K562 (cell line): Measurements from ENCODE around the gene MTG2. TPM values are rescaled to one million over a fixed set of nuclear protein-coding genes. Genes with fewer than 3 reads are reported as not detected.

Experiments used
- BHLHE40 ChIP-seq: IDR thresholded peaks from 2 replicates; pipeline ENCODE4 v1.6.1; 2011; ENCODE audit warnings: low read length, improper control_type of control experiment
- CEBPG ChIP-seq, 3 experiments: fragments of 200-800 bp in 1 of 3; sonication (Bioruptor generic) in 1 of 3; sonication (generic) in 1 of 3; formaldehyde crosslinking in 1 of 3; IDR thresholded peaks in 2 of 3; conservative IDR thresholded peaks in 1 of 3; 2 replicates each; pipeline versions ENCODE4 v1.6.1 to v1.8.0; 2016 to 2022; ENCODE audit warnings: missing compliant biosample characterization in 2 of 3, missing genetic modification characterization in 2 of 3, mild to moderate bottlenecking in 1 of 3, missing genetic modification reagents in 1 of 3
- CHD2 ChIP-seq: IDR thresholded peaks from 2 replicates; pipeline ENCODE4 v1.6.1; 2011; ENCODE audit warnings: low read depth, low read length
- GATA2 ChIP-seq: sonication (generic); formaldehyde crosslinking; IDR thresholded peaks from 2 replicates; pipeline ENCODE4 v1.4.0; 2020; ENCODE audit warnings: mild to moderate bottlenecking, missing genetic modification reagents
- GTF2F1 ChIP-seq: IDR thresholded peaks from 2 replicates; pipeline ENCODE4 v1.6.1; 2011; ENCODE audit warnings: low read depth, low read length, improper control_type of control experiment
- MAX ChIP-seq: sonication (generic); formaldehyde crosslinking; IDR thresholded peaks from 2 replicates; pipeline ENCODE4 v1.9.0; 2022; ENCODE audit warnings: mild to moderate bottlenecking, missing genetic modification reagents
- NR0B1 ChIP-seq: fragments of 450-650 bp; IDR thresholded peaks from one replicate; pipeline ENCODE4 v1.6.1; 2018; ENCODE audit warnings: mild to moderate bottlenecking, moderate library complexity; ENCODE audit not compliant: partially characterized antibody
- PKNOX1 ChIP-seq: fragments of 450-650 bp; IDR thresholded peaks from 2 replicates; pipeline ENCODE4 v1.6.1; 2016
- PTRF ChIP-seq: fragments of 450-650 bp; IDR thresholded peaks from 2 replicates; pipeline ENCODE4 v1.6.1; 2016; ENCODE audit warnings: mild to moderate bottlenecking, missing genetic modification characterization, missing compliant biosample characterization
- RBM22 ChIP-seq: fragments of 200-400 bp; formaldehyde crosslinking; IDR thresholded peaks from 2 replicates; pipeline ENCODE4 v1.6.1; 2018; ENCODE audit warnings: low read length, low read depth; ENCODE audit not compliant: poor library complexity, severe bottlenecking
- RERE ChIP-seq: sonication (generic); formaldehyde crosslinking; IDR thresholded peaks from 2 replicates; pipeline ENCODE4 v1.8.0; 2023; ENCODE audit warnings: missing genetic modification reagents, mild to moderate bottlenecking, borderline replicate concordance
- ZNF655 ChIP-seq: fragments of 250-450 bp; sonication (Bioruptor Pico); IDR thresholded peaks from 2 replicates; pipeline ENCODE4 v1.5.0; 2021
- ZNF764 ChIP-seq: fragments of 250-450 bp; sonication (Bioruptor Pico); IDR thresholded peaks from 2 replicates; pipeline ENCODE4 v1.4.0; 2020; ENCODE audit warnings: low read depth, mild to moderate bottlenecking, moderate library complexity
- polyA plus RNA-seq, 8 experiments: library from polyadenylated mRNA; depleted of rRNA in 4 of 8; stranded (reverse) in 5 of 8; unstranded in 3 of 8; fragments of >200 nt; fragmentation: Nextera tagmentation in 2 of 8; fragmentation: Illumina TruSeq in 1 of 8; extraction: Ambion mirVana in 2 of 8; extraction: Trizol in 1 of 8; gene quantifications; 2 replicates each; pipeline versions ENCODE4 v1.2.1 to v1.2.3, GENCODE V29; 2011 to 2014; ENCODE audit warnings: inconsistent platforms in 1 of 8, missing spikeins in 1 of 8
- total RNA-seq, 7 experiments: library from RNA; depleted of rRNA in 6 of 7; stranded (reverse); fragments of >200 nt in 6 of 7; fragmentation: Illumina TruSeq in 2 of 7; extraction: Trizol in 2 of 7; gene quantifications; 2 replicates each; pipeline versions ENCODE4 v1.2.1 to v1.2.3, GENCODE V29; 2011 to 2021; ENCODE audit warnings: low replicate concordance in 1 of 7
- TF ChIP-seq, protein P1 (sequence below): fragments of 250-450 bp; sonication (Bioruptor Pico); IDR thresholded peaks from 2 replicates; pipeline ENCODE4 v1.5.0; 2022; ENCODE audit warnings: mild to moderate bottlenecking

The MTG2 gene
- total and polyA plus RNA-seq, 9 of the 15 experiments (the other 6 are each of a cell fraction or from before 2014, with no cell fraction given): 8.7 to 67.5 (median 44.5) TPM

DNA sequence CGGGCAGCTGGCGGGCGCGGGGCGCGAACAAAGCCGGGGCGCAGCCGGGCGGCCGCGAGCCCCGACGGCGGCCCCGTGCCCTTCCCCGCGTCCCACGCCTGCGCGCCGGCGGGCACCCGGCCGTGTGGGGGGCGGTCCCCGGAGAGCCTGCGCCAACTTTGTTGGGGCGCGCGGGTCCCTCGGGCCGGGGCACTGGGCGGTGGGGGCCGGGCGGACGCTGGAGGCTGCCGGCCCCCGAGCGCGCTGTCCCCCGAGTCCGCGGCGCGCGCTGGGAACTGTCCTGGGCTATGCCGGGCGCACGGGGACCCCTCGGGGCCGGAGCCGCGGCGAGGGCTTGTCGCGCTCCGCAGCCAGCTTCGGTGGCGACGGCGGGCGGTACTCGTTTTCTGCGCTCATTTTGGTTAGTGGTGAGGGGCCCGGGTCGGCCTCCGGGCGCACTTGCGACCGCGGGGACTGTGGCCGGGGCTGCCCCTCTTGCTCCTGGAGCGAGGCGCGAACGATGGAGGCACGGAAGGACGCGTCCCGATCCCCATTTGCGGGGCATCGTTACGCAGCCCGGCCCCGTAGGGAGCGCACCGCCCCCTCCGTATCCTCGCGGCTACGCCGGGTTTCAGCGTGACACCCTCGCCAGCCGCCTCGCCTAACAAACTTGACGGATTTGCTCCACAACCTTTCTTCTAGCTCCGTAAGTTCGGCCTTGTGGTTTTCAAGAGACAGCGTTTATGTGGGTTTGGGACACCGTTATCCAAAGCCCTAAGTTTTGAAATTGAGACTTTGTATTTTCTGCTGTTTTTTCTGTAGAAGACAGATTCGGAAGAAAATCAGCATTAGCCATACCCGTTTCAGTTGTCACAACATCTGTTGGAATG lies 38.6 kb upstream of the MTG2 start (continued):
- TF ChIP-seq PKNOX1 (no peak), CHD2 (no peak), GATA2 (no peak), ZNF764 (CRISPR knock-in tag) (no peak), RBM22 (no peak), RERE (CRISPR knock-in tag) (no peak), ZNF655 (CRISPR knock-in tag) (no peak), GTF2F1 (no peak), BHLHE40 (no peak), MAX (CRISPR knock-in tag) (no peak), NR0B1 (no peak), PTRF (tag) (no peak), CEBPG (CRISPR knock-in tag; IDR thresholded peaks at IDR 0.05) (no peak), CEBPG (tag; conservative IDR thresholded peaks at IDR 0.05 in 1 of 2, IDR thresholded peaks at IDR 0.05 in 1 of 2) (no peak)
- TF ChIP-seq, protein P1, sequence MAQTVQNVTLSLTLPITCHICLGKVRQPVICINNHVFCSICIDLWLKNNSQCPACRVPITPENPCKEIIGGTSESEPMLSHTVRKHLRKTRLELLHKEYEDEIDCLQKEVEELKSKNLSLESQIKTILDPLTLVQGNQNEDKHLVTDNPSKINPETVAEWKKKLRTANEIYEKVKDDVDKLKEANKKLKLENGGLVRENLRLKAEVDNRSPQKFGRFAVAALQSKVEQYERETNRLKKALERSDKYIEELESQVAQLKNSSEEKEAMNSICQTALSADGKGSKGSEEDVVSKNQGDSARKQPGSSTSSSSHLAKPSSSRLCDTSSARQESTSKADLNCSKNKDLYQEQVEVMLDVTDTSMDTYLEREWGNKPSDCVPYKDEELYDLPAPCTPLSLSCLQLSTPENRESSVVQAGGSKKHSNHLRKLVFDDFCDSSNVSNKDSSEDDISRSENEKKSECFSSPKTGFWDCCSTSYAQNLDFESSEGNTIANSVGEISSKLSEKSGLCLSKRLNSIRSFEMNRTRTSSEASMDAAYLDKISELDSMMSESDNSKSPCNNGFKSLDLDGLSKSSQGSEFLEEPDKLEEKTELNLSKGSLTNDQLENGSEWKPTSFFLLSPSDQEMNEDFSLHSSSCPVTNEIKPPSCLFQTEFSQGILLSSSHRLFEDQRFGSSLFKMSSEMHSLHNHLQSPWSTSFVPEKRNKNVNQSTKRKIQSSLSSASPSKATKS (CRISPR knock-in tag): no peak
